NK-92 treated with Interleukin-12 subunit alpha and Interleukin-12 subunit beta, amount 100 ng/mL, for 24 hours (cell line): ENCODE measurements around the gene ALDH3B1.

ENCODE experiments used
- DNase-seq: peaks from one replicate; lab custom pipeline; 2025; lab: John Stamatoyannopoulos, UW

Gene ALDH3B1

GRCh38 chr11:68071281-68072048 is 61.3 kb downstream of the ALDH3B1 start:
- no peak for DNase-seq

- no peak for DNase-seq
Measured at GRCh38 chr11:68074584-68075352, 64.6 kb downstream of the ALDH3B1 start.

GRCh38 chr11:68076371-68077042 is 66.4 kb downstream of the ALDH3B1 start:
- no peak for DNase-seq

GRCh38 chr11:68077617-68078582 is 67.8 kb downstream of the ALDH3B1 start:
- DNase-seq = no peak
